SH-SY5Y (cell line): ENCODE measurements around the gene PTGIS.
A peak's percentile ranks its signal among the peaks of the same experiment; 100 is the strongest.

Experiments used
- GATA2 ChIP-seq: IDR thresholded peaks from 2 replicates; pipeline ENCODE4 v1.6.1; 2011; ENCODE audit warnings: mild to moderate bottlenecking, low read depth, low read length
- GATA3 ChIP-seq: IDR thresholded peaks from 2 replicates; pipeline ENCODE4 v1.6.1; 2011; ENCODE audit warnings: low read depth, mild to moderate bottlenecking, low read length, moderate library complexity

PTGIS gene

DNA sequence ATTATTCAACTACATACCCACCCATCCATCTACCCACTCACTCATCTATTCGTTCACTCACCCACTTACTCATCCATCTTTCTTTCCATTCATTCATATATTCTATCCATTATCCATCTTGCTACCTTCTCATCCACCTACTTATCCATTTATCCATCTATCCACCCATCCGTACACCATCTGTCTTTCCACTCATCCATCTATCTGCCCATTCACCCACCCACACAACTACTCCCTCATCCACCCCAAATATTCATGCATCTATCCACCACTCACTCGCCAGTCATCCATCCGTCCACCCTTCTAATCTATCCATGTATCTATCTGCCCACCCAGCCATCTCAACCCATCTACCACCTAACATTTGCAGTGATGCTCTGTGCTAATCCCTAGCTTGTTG, 71.9 kb downstream of the PTGIS start:
- no peak for TF ChIP-seq GATA3
- no peak for TF ChIP-seq GATA2

DNA sequence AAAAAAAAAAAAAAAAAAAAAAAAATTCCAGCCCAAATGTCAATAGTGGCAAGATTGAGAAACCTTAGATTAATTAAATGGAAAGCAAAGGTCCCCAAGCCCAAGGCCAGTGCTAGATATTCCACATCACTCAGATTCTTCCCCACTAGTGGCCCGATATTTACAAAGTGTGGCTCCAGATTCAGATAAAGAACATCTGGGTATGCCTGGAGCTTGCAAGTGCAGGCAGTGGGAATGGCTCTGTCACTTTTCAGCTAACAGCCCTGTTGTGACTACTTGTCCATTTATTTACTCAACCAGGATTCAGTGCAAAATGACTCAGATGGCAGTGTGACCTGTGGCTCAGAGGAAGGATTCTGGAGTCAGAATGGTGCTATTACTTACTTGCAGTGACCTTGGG, 77.2 kb downstream of the PTGIS start:
- TF ChIP-seq GATA2 (no peak), GATA3 (no peak)

DNA sequence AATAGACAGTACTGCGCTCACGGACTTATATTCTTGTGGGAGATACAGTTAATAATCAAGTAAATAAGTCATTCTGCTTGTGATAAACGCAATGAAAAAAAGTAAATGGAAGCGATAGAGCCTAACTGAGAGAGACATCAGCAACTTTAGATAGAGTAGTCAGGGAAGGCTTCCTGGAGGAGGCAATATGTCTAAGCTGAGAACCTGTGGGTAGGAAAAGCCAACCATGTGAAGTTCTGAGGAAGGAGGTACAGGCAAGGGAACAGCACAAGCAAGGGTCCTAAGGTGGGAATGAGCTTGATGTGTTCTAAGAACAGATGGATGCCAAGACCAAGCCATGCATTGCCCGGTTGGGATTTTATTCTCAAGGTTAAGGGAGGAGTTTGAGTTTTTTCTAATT, 78.2 kb downstream of the PTGIS start:
- TF ChIP-seq GATA3 (no peak), GATA2 (no peak)

DNA sequence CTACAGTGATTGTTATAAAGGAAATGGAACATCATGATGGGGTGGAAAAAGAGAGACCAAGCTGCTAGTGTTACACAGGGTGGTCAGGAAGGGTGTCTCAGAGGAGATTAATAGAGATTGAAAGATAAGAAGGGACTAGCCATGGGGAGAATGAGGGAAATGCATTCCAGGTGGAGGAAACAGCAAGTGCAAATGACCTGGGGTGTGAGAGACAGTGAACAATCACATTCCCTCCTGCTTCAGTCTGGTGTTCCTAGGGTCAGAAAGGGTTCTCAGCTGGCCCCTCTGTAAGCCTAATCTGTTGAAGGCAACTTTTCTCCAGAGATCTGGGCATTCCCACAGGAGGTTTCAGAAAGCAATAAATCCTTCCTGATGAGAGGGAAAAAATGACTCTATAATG, 81.9 kb downstream of the PTGIS start:
- TF ChIP-seq GATA3 (no peak), GATA2 (no peak)

DNA sequence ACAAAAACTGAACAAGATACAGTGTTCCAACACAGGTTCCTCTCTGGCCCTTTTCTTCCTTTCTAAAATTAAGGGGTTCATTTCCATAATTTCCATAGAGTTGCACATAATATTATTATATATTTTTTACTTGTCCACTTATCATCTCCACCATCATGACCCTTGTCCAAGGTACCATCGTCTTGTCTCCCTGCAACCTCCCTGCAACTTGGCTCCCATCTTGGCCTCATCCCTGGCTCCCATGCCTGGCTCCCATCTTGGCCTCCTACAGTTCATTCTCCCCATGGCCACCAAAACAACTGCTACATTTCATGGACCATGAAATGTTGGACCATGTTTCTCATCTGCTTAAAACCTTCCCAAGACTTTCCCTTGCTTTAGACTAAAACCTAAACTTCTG, 82.4 kb downstream of the PTGIS start:
- no peak for TF ChIP-seq GATA3
- TF ChIP-seq GATA2 = no peak

DNA sequence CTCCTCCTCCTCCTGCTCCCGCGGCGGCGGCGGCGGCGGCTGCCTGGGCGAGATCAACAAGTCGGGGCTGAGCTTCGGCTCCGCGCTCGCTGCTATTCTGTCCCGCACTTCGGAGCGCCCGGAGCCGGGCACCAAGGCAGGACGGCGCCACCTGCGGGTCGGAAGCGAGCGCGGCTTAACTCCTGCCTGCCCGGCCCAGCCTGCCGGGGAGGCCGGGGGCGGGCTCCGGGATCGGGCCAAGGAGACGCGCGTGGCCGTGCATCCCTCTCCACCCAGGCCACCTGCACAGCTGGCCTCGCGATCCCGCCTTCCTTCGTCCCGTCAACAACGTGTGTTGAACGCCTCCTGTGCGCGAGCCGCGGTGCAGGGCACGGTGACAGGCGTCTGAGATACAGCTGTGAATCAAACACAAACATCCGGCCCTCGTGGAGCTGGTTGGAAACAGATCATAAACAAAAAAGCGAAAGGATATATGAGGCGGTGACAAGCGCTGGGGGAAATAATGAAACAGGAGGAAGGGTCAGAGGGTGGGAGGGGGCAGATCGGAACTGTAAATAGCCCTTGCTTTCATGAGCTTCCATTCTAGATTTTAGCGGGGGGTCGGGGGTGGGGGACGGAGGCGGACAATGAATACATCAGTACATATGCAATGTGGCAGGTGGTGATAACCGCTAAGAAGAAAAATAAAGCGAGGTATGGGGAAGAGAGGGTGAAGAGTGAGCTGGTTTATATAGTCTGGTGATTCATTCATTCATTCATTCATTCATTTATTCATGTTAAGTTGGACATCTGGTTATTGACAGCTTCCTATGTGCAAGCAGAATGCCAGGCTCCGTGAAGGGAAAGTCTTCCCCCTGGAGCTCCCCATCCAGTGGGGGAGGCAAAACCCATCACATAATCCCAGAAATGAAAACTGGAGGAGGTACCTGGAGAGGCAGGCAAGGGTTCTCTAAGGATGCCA, 83.5 kb downstream of the PTGIS start:
- TF ChIP-seq GATA3 (no peak), GATA2 (peak; percentile 7; the same call in 1 of the 2 replicates)

DNA sequence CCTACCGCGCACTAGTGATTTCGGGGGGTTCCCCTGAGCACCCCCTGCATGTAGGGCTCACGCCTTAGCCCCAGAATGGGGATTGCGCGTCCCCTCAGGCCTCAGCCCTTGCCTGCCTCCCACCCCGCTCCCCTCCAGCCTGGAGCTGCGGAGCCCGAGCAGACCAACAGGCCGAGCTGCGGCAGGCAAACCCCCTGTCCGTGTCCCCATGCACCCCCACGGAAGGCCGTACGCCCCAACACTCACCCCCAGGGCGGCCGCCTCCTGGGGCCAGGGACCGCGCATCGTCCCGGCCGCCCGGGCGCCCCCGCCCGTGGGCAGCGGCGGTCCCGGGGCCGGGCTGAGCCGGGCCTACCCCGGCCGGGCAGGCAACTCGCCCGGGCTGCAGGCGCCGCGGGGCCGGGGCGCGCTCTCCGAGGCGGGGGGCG, 84.2 kb downstream of the PTGIS start:
- TF ChIP-seq GATA2 (no peak), GATA3 (no peak)

DNA sequence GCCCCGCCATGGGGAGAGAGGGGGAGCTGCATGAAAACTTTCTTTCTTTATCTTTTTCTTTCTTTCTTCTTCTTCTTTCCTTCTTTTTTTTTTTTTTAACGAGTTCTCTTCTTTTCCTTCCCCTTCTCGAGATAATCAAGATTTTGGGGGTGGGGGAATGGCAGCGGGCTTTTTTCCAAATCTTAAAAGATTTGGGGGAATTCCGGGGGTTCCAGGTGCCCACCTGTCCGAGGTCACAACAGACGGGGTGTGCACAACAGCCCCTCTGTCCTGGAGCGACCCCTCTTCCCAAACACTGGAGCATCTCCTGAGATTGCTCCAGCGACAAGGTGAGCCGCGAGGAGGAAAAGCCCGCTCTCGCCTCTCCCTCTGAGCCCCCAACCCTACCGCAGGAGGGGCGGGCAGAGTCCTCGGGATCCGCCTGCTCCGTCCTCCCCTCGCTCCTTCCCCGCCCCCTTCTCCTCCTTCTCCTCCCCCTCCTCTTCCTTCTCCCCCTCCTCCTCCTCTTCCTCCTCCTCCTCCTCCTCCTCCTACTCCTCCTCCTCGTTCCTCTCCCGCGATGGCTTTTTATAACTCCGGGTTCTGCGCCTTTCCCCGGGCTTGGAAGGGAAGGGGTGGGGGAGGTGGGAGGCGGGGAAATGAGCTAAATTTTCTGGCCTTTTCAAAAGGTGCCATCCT, 84.8 kb downstream of the PTGIS start:
- no peak for TF ChIP-seq GATA3
- no peak for TF ChIP-seq GATA2

DNA sequence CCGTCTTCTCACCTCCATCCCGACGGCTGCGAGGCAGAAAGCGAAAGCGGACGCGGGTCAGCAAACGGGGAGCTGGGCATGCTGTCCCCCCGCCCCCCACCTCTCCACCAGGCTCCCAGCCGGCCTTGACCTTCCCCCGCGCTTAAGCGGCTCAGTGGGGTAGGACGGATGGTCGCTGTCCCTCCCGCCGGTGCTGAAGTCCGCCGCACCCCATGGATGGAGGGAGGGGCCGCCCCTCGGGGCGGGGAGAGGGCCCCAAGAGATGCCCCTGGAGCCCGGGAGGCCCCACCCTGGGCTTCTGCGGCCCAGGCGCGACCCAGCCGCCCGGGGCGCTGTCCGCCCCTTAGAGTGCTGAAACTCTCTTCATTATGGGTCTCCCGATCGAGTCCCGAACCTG, 85.3 kb downstream of the PTGIS start, which contains the start of gene KCNB1:
KCNB1 (minus strand) TSS at position 48 of the 397 bp plus-strand sequence. CDS start 188 bp downstream, outside the sequence.
- TF ChIP-seq GATA3 (no peak), GATA2 (no peak)

DNA sequence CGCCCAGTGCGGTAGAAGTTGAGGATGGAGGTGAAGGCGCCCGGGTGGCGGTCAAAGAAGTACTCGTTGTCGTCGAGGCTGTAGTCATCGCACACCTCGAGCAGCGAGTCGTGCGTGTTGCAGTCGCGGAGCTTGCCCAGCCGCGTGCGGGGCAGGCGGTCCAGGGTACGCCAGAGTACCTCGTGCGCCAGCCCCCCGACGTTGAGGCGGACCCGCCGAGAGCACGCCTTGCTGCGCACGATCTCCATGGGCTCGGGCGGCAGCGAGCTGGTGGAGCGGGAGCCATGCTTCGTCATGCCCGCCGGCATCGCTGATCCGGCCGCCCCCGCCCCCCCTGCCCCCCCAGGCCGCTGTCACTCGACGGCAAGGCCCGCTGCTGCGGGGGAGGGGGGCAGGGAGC, 85.8 kb downstream of the PTGIS start:
- TF ChIP-seq GATA2 (no peak), GATA3 (no peak)

DNA sequence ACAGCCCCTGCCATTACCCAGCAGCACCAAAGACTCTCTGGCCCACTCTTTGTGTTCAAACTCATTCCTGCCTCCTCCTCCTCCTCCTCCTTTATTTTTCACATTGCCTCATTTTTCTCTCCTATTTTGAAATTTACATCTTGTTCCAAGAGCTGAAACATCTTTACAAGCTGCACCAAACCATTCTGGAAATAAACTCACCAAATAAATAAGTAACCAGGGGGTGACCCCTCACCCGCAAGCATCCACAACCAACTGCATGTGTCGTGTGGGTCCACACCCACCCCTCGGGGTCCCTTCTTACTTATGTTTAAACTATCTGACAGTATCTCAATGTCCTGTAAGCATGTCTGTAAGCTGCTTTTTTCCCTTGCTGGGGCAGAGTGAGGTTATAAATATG, 86.8 kb downstream of the PTGIS start:
- TF ChIP-seq GATA3 (no peak), GATA2 (no peak)

DNA sequence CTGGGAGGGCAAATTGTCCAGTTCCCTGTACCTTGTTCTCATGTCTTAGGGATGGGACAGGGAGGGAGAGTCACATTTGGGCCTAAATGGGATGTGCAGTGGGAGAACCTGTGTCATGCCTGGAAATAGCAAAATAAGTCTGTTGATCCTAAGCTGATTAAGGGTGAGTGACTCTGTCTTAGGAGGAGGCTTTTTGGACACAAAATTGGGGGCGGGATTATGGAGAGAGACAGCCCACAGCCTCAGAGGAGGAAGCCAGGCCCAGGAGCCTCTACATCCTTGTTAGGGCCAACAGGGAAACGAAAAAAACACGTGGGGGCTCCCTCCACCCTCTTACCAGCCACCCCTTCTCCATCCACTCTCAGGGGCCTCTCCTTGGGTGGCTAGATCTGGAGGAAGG, 87.7 kb downstream of the PTGIS start:
- TF ChIP-seq GATA2 (no peak), GATA3 (no peak)

DNA sequence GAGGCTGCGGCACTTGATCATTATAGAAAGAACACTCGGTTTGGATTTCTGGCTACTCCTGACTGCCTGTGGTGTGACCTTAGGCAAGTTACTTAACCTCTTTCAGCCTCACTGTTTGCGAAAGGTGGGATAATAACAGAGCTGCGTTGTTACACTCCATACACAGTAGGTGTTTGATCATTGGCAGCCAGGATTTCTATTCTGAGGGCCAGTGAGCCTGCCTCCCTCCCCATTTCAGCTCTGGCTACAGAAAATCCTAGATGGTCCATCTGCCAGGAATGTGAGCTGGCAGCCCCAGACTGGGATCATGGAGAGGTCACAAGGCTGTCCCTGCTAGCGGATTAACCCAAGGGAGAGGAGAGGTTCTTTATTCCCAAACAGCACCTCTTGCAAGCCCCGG, 88.2 kb downstream of the PTGIS start:
- TF ChIP-seq GATA2 = no peak
- TF ChIP-seq GATA3 = no peak

DNA sequence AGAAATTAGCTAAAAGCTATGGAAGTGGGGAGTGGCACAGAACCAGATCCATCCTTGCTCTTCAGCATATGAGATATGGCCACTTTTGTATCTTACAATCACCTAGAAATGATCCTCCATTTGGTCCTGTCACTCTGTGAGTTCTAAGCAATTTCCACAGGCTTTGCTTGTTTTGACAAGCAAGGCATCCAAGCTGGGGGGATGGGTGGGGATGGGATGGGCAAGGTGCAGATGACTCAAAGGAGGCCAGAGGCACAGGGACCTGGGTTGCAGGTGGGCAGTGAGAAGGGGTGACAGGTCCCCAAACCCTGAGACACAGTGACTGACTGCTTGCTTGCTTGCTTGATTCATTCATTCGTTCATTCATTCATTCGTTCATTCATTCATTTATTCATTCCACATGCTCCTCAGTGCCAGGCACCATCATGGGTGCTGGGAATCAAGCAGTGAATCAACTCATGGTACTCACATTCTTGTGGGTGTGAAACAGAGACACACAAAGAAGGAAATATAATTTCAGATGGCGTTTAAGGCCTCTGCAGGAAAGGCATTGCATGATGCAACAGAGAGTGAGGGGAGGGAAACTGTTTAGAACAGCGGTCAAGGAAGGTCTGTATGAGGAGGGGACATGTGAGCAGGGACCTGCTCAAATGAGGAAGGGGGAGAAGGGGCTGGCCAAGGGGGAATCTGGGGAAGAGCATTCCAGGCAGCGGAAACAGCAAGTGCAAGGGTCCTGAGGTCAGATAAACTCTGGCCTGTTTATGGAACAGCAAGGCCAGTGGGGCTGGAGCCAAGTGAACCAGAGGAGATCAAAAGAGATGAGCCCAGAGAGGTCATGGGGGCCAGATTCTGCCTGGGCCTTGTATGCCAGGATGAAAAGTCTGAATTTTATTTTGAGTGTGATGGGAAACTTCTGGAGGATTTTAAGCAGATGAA, 88.9 kb downstream of the PTGIS start:
- TF ChIP-seq GATA3 (no peak), GATA2 (no peak)
